ENCODE results near the gene PARP8. TPM values are rescaled to one million over a fixed set of nuclear protein-coding genes. Genes with fewer than 3 reads are reported as not detected.

PARP8 gene
- total RNA-seq, 1 donor = 30.8 TPM

- Histone ChIP-seq H3K27me3 (ENCODE audit: insufficient read depth, low read length) (no peaks in the 10 kb centered on the region), H3K4me3 (ENCODE audit: insufficient read depth, low read length) (no peak overlapping the region), H3K4me2 (ENCODE audit: insufficient read depth, low read length) (no peak overlapping the region), H3K4me1 (ENCODE audit: insufficient read depth, low read length) (no peaks in the 10 kb centered on the region), H3K9me3 (ENCODE audit: low read depth, low read length) (no peaks in the 10 kb centered on the region), H3K36me3 (ENCODE audit: insufficient read depth, low read length) (peaks cover 4% of the 10 kb centered on the region), H3K27ac (ENCODE audit: low read depth, low read length) (no peak overlapping the region), H3K79me2 (ENCODE audit: insufficient read depth, low read length) (no peaks in the 10 kb centered on the region), H4K20me1 (ENCODE audit: insufficient read depth, low read length) (no peaks in the 10 kb centered on the region), H2AFZ (ENCODE audit: low read length) (no peak overlapping the region)
- no peak for TF ChIP-seq CTCF (IDR thresholded peaks at IDR 0.05; ENCODE audit: extremely low read depth, low read depth, low read length)
- no peak for DNase-seq (ENCODE audit: insufficient read length, low spot score, missing footprints)
Observed at GRCh38 chr5:50827516-50828247, 161.2 kb downstream of the PARP8 start.

GRCh38 chr5:50829023-50829422, 162.6 kb downstream of the PARP8 start:
- Histone ChIP-seq H4K20me1 (ENCODE audit: insufficient read depth, low read length) (no peaks in the 10 kb centered on the region), H3K79me2 (ENCODE audit: insufficient read depth, low read length) (no peaks in the 10 kb centered on the region), H3K9me3 (ENCODE audit: low read depth, low read length) (no peaks in the 10 kb centered on the region), H3K36me3 (ENCODE audit: insufficient read depth, low read length) (peaks cover 4% of the 10 kb centered on the region), H3K27ac (ENCODE audit: low read depth, low read length) (no peak overlapping the region), H3K27me3 (ENCODE audit: insufficient read depth, low read length) (no peaks in the 10 kb centered on the region), H3K4me2 (ENCODE audit: insufficient read depth, low read length) (no peak overlapping the region), H2AFZ (ENCODE audit: low read length) (no peak overlapping the region), H3K4me3 (ENCODE audit: insufficient read depth, low read length) (no peak overlapping the region), H3K4me1 (ENCODE audit: insufficient read depth, low read length) (no peaks in the 10 kb centered on the region)
- DNase-seq (ENCODE audit: insufficient read length, low spot score, missing footprints) = no peak
- no peak for TF ChIP-seq CTCF (IDR thresholded peaks at IDR 0.05; ENCODE audit: extremely low read depth, low read depth, low read length)

- H3K4me1 ChIP-seq (ENCODE audit: insufficient read depth, low read length) = no peaks in the 10 kb centered on the region
- no peak overlapping the region for H2AFZ ChIP-seq (ENCODE audit: low read length)
- H3K79me2 ChIP-seq (ENCODE audit: insufficient read depth, low read length) = no peaks in the 10 kb centered on the region
- no peak overlapping the region for H3K4me2 ChIP-seq (ENCODE audit: insufficient read depth, low read length)
- H3K27ac ChIP-seq (ENCODE audit: low read depth, low read length) = no peak overlapping the region
- no peak for TF ChIP-seq CTCF (IDR thresholded peaks at IDR 0.05; ENCODE audit: extremely low read depth, low read depth, low read length)
- no peaks in the 10 kb centered on the region for H3K27me3 ChIP-seq (ENCODE audit: insufficient read depth, low read length)
- peaks cover 4% of the 10 kb centered on the region for H3K36me3 ChIP-seq (ENCODE audit: insufficient read depth, low read length)
- DNase-seq (ENCODE audit: insufficient read length, low spot score, missing footprints) = no peak
- no peaks in the 10 kb centered on the region for H3K9me3 ChIP-seq (ENCODE audit: low read depth, low read length)
- no peaks in the 10 kb centered on the region for H4K20me1 ChIP-seq (ENCODE audit: insufficient read depth, low read length)
- no peak overlapping the region for H3K4me3 ChIP-seq (ENCODE audit: insufficient read depth, low read length)
Observed at GRCh38 chr5:50832657-50833284, 166.3 kb downstream of the PARP8 start.

- no peak for TF ChIP-seq CTCF (IDR thresholded peaks at IDR 0.05; ENCODE audit: extremely low read depth, low read depth, low read length)
- no peak overlapping the region for H2AFZ ChIP-seq (ENCODE audit: low read length)
- DNase-seq (ENCODE audit: insufficient read length, low spot score, missing footprints) = no peak
Observed at GRCh38 chr5:50836356-50836755, 169.9 kb downstream of the PARP8 start.

More at GRCh38 chr5:50836356-50836755, 169.9 kb downstream of the PARP8 start:
- no peaks in the 10 kb centered on the region for H3K79me2 ChIP-seq (ENCODE audit: insufficient read depth, low read length)
- H3K4me1 ChIP-seq (ENCODE audit: insufficient read depth, low read length) = no peaks in the 10 kb centered on the region
- no peaks in the 10 kb centered on the region for H3K27me3 ChIP-seq (ENCODE audit: insufficient read depth, low read length)
- no peaks in the 10 kb centered on the region for H3K36me3 ChIP-seq (ENCODE audit: insufficient read depth, low read length)
- H3K4me3 ChIP-seq (ENCODE audit: insufficient read depth, low read length) = no peak overlapping the region
- no peak overlapping the region for H3K27ac ChIP-seq (ENCODE audit: low read depth, low read length)
- no peaks in the 10 kb centered on the region for H4K20me1 ChIP-seq (ENCODE audit: insufficient read depth, low read length)
- H3K4me2 ChIP-seq (ENCODE audit: insufficient read depth, low read length) = no peak overlapping the region
- H3K9me3 ChIP-seq (ENCODE audit: low read depth, low read length) = no peaks in the 10 kb centered on the region

Measured in osteoblast (primary cell).